HEK293 (cell line): ENCODE data around the gene IL15RA.

ENCODE experiments used
- CTCF ChIA-PET: fragments of 350-600 bp; formaldehyde crosslinking; extraction: SDS; loops from one replicate; lab custom pipeline; 2021; ENCODE audit warnings: antibody characterized with exemption; lab: Yijun Ruan, JAX
- POLR2A ChIA-PET: fragments of 300-600 bp; formaldehyde crosslinking; extraction: SDS; loops from one replicate; lab custom pipeline; 2020; ENCODE audit warnings: antibody characterized with exemption, inconsistent platforms; lab: Yijun Ruan, JAX
- H3K27ac ChIP-seq: fragments of 200-500 bp; sonication (Bioruptor generic); 2 replicates; pipeline ENCODE4 v1.5.1; 2014; ENCODE audit warnings: low read depth, low read length, control low read depth, inconsistent platforms; ENCODE audit errors: extremely low read depth
- H3K36me3 ChIP-seq, 2 experiments: fragments of 200-500 bp in 1 of 2; sonication (Bioruptor generic) in 1 of 2; 1 replicate in 1 of 2; 2 replicates in 1 of 2; pipeline ENCODE4 v1.5.1; 2014 to 2017; ENCODE audit warnings: inconsistent platforms in 2 of 2, low read length in 2 of 2; ENCODE audit not compliant: control insufficient read depth in 2 of 2, insufficient read depth in 1 of 2
- H3K4me1 ChIP-seq: fragments of 200-500 bp; sonication (Bioruptor generic); 2 replicates; pipeline ENCODE4 v1.5.1; 2014; ENCODE audit warnings: mild to moderate bottlenecking, low read length, inconsistent platforms; ENCODE audit not compliant: control insufficient read depth, insufficient read depth
- H3K4me3 ChIP-seq: 2 replicates; pipeline ENCODE4 v1.5.1; 2011; ENCODE audit warnings: low read depth, mild to moderate bottlenecking, control low read depth, low read length, moderate library complexity
- H3K9me3 ChIP-seq: fragments of 200-500 bp; sonication (Bioruptor generic); 2 replicates; pipeline ENCODE4 v1.5.1; 2014; ENCODE audit warnings: low read depth, low read length, inconsistent platforms; ENCODE audit not compliant: control insufficient read depth, insufficient read depth
- KLF1 ChIP-seq: fragments of 450-650 bp; formaldehyde crosslinking; IDR thresholded peaks from 2 replicates; pipeline ENCODE4 v1.5.1; 2016; ENCODE audit warnings: missing biosample characterization, missing genetic modification characterization
- MZF1 ChIP-seq: fragments of 450-650 bp; formaldehyde crosslinking; IDR thresholded peaks from 2 replicates; pipeline ENCODE4 v1.5.1; 2017; ENCODE audit warnings: missing biosample characterization, missing genetic modification characterization, borderline replicate concordance
- OSR2 ChIP-seq: fragments of 450-650 bp; formaldehyde crosslinking; IDR thresholded peaks from 2 replicates; pipeline ENCODE4 v1.5.1; 2016; ENCODE audit warnings: missing biosample characterization, missing genetic modification characterization
- TCF7L2 ChIP-seq: IDR thresholded peaks from 2 replicates; pipeline ENCODE4 v1.6.1; 2011; ENCODE audit warnings: low read depth, mild to moderate bottlenecking, inconsistent platforms, low read length, moderate library complexity, borderline replicate concordance
- ZEB2 ChIP-seq: fragments of 450-650 bp; formaldehyde crosslinking; IDR thresholded peaks from 2 replicates; pipeline ENCODE4 v1.5.1; 2016; ENCODE audit warnings: missing biosample characterization, missing genetic modification characterization
- ZNF10 ChIP-seq: fragments of 450-650 bp; formaldehyde crosslinking; IDR thresholded peaks from 2 replicates; pipeline ENCODE4 v1.5.1; 2017; ENCODE audit warnings: missing biosample characterization, missing genetic modification characterization
- ZNF114 ChIP-seq: fragments of 450-650 bp; formaldehyde crosslinking; IDR thresholded peaks from 2 replicates; pipeline ENCODE4 v1.5.0; 2017; ENCODE audit warnings: missing biosample characterization, missing genetic modification characterization
- ZNF140 ChIP-seq: fragments of 450-650 bp; formaldehyde crosslinking; IDR thresholded peaks from 2 replicates; pipeline ENCODE4 v1.5.1; 2016; ENCODE audit warnings: missing biosample characterization, missing genetic modification characterization
- ZNF23 ChIP-seq: fragments of 450-650 bp; formaldehyde crosslinking; IDR thresholded peaks from 2 replicates; pipeline ENCODE4 v1.5.1; 2016; ENCODE audit warnings: missing biosample characterization, missing genetic modification characterization, borderline replicate concordance
- ZNF335 ChIP-seq: fragments of 450-650 bp; formaldehyde crosslinking; conservative IDR thresholded peaks from 2 replicates; pipeline ENCODE4 v1.5.1; 2016; ENCODE audit warnings: missing biosample characterization, missing genetic modification characterization
- ZNF37A ChIP-seq: fragments of 450-650 bp; IDR thresholded peaks from 2 replicates; pipeline ENCODE4 v1.5.1; 2018; ENCODE audit warnings: missing biosample characterization, missing genetic modification characterization
- ZNF423 ChIP-seq: fragments of 450-650 bp; formaldehyde crosslinking; IDR thresholded peaks from 2 replicates; pipeline ENCODE4 v1.5.1; 2016; ENCODE audit warnings: missing biosample characterization, missing genetic modification characterization
- ZNF549 ChIP-seq: fragments of 450-650 bp; IDR thresholded peaks from 2 replicates; pipeline ENCODE4 v1.5.1; 2018; ENCODE audit warnings: missing biosample characterization, missing genetic modification characterization, mild to moderate bottlenecking, inconsistent platforms, moderate library complexity
- ZNF558 ChIP-seq: fragments of 450-650 bp; formaldehyde crosslinking; IDR thresholded peaks from 2 replicates; pipeline ENCODE4 v1.5.1; 2016; ENCODE audit warnings: missing biosample characterization, missing genetic modification characterization
- ZNF677 ChIP-seq: fragments of 450-650 bp; IDR thresholded peaks from 2 replicates; pipeline ENCODE4 v1.5.0; 2018; ENCODE audit warnings: missing biosample characterization, mild to moderate bottlenecking, missing genetic modification characterization, moderate library complexity
- ZNF747 ChIP-seq: fragments of 450-650 bp; formaldehyde crosslinking; IDR thresholded peaks from 2 replicates; pipeline ENCODE4 v1.5.1; 2016; ENCODE audit warnings: missing biosample characterization, missing genetic modification characterization
- ZNF791 ChIP-seq: fragments of 450-650 bp; formaldehyde crosslinking; IDR thresholded peaks from 2 replicates; pipeline ENCODE4 v1.5.1; 2016; ENCODE audit warnings: missing biosample characterization, missing genetic modification characterization
- ZNF792 ChIP-seq: fragments of 450-650 bp; formaldehyde crosslinking; IDR thresholded peaks from 2 replicates; pipeline ENCODE4 v1.5.1; 2016; ENCODE audit warnings: missing biosample characterization, missing genetic modification characterization
- TF ChIP-seq, protein P1 (sequence below): fragments of 450-650 bp; formaldehyde crosslinking; IDR thresholded peaks from 2 replicates; pipeline ENCODE4 v1.5.0; 2017; ENCODE audit warnings: missing biosample characterization, missing genetic modification characterization, borderline replicate concordance
- TF ChIP-seq, protein P2 (sequence below): fragments of 450-650 bp; formaldehyde crosslinking; IDR thresholded peaks from 2 replicates; pipeline ENCODE4 v1.5.1; 2016; ENCODE audit warnings: missing biosample characterization, missing genetic modification characterization
- TF ChIP-seq, protein P3 (sequence below): fragments of 450-650 bp; formaldehyde crosslinking; IDR thresholded peaks from 2 replicates; pipeline ENCODE4 v1.5.1; 2016; ENCODE audit warnings: missing biosample characterization, missing genetic modification characterization
- TF ChIP-seq, protein P4 (sequence below): fragments of 450-650 bp; formaldehyde crosslinking; IDR thresholded peaks from 2 replicates; pipeline ENCODE4 v1.5.1; 2016; ENCODE audit warnings: missing biosample characterization, missing genetic modification characterization
- TF ChIP-seq, protein P5 (sequence below): fragments of 450-650 bp; formaldehyde crosslinking; IDR thresholded peaks from 2 replicates; pipeline ENCODE4 v1.5.1; 2017; ENCODE audit warnings: missing biosample characterization, missing genetic modification characterization

Gene IL15RA

DNA sequence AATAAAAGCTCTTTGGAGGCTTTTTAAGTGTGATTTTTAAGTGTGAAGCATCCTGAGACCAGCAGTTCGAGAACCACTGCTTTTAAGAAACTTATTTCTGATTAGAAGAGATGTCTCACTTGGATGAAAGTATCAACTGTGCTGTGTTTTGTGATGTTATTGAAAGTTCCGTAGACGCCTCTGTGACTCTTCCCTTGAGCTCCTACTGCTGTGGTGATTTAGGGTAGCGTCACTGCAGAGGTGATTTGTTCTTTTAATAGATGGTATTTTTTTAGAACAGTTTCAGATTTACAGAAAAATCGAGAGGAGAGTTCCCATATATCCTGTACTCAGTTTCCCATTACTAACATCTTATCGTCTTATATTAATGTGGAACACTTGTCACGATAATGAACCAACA, 57.8 kb downstream of the IL15RA start:
- TF ChIP-seq, protein P1, sequence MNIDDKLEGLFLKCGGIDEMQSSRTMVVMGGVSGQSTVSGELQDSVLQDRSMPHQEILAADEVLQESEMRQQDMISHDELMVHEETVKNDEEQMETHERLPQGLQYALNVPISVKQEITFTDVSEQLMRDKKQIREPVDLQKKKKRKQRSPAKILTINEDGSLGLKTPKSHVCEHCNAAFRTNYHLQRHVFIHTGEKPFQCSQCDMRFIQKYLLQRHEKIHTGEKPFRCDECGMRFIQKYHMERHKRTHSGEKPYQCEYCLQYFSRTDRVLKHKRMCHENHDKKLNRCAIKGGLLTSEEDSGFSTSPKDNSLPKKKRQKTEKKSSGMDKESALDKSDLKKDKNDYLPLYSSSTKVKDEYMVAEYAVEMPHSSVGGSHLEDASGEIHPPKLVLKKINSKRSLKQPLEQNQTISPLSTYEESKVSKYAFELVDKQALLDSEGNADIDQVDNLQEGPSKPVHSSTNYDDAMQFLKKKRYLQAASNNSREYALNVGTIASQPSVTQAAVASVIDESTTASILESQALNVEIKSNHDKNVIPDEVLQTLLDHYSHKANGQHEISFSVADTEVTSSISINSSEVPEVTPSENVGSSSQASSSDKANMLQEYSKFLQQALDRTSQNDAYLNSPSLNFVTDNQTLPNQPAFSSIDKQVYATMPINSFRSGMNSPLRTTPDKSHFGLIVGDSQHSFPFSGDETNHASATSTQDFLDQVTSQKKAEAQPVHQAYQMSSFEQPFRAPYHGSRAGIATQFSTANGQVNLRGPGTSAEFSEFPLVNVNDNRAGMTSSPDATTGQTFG (tag by site-specific recombination) = no peak
- no peak for TF ChIP-seq ZNF37A (tag by site-specific recombination)
- no peak for TF ChIP-seq OSR2
- no peak for TF ChIP-seq MZF1
- POLR2A ChIA-PET = no interaction called here
- Histone ChIP-seq H3K9me3 (no peaks in the 10 kb centered on the region), H3K36me3 (peaks cover 47 to 98% of the 10 kb centered on the region in 2 experiments), H3K27ac (no peak overlapping the region), H3K4me1 (no peaks in the 10 kb centered on the region), H3K4me3 (no peak overlapping the region)
- CTCF ChIA-PET = no interaction called here

DNA sequence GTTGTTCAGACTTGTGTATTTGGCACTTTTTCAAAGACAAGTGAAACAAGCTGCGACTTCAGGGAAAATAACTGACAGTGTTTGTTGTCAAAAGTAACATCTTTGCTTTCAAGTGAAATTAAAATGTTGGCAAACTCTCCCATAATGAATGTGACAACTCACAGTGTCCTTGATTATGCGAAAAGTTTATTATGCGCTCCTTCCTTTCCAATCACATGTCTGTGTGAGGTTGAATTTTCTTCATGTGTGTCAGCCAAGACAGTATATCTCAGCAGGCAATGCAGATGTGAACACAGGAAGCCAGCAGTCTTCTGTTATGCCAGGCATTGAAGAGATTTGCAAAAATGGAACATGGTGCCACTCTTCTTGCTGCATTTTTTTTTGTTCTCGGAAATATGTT, 58.6 kb downstream of the IL15RA start:
- Histone ChIP-seq H3K27ac (no peak overlapping the region), H3K4me1 (no peaks in the 10 kb centered on the region), H3K9me3 (no peaks in the 10 kb centered on the region), H3K36me3 (peaks cover 47 to 98% of the 10 kb centered on the region in 2 experiments), H3K4me3 (no peak overlapping the region)
- TF ChIP-seq, protein P2, sequence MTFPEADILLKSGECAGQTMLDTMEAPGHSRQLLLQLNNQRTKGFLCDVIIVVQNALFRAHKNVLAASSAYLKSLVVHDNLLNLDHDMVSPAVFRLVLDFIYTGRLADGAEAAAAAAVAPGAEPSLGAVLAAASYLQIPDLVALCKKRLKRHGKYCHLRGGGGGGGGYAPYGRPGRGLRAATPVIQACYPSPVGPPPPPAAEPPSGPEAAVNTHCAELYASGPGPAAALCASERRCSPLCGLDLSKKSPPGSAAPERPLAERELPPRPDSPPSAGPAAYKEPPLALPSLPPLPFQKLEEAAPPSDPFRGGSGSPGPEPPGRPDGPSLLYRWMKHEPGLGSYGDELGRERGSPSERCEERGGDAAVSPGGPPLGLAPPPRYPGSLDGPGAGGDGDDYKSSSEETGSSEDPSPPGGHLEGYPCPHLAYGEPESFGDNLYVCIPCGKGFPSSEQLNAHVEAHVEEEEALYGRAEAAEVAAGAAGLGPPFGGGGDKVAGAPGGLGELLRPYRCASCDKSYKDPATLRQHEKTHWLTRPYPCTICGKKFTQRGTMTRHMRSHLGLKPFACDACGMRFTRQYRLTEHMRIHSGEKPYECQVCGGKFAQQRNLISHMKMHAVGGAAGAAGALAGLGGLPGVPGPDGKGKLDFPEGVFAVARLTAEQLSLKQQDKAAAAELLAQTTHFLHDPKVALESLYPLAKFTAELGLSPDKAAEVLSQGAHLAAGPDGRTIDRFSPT (tag by site-specific recombination) = no peak
- no peak for TF ChIP-seq ZNF10
- CTCF ChIA-PET = no interaction called here
- POLR2A ChIA-PET = no interaction called here

DNA sequence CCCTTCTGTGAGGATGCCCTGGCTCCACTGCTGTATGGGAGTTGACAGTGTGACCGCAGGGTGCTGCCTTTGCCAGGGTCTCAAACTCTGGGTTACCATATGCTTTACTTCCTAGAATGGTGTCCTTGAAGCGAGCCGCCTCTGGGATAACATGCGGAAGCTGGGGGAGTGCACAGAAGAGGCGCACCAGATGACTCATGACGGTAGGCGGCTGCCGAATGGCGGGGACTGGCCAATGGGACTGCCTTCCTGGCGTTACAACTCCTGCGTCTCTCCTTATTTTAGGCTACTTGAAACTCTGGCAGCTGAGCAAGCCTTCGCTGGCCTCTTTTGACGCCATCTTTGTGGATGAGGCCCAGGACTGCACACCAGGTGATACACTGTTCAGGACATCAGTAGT, 60.0 kb downstream of the IL15RA start:
- Histone ChIP-seq H3K4me1 (no peaks in the 10 kb centered on the region), H3K36me3 (peaks cover 36 to 97% of the 10 kb centered on the region in 2 experiments), H3K27ac (no peak overlapping the region), H3K4me3 (no peak overlapping the region), H3K9me3 (no peaks in the 10 kb centered on the region)
- TF ChIP-seq ZNF747 (tag by site-specific recombination) (no peak), ZNF114 (no peak), ZNF335 (no peak), ZNF677 (tag by site-specific recombination) (no peak), ZNF792 (tag by site-specific recombination) (no peak), TCF7L2 (no peak), ZNF549 (tag by site-specific recombination) (no peak), ZNF423 (no peak), ZNF791 (tag by site-specific recombination) (no peak), ZNF23 (tag by site-specific recombination) (no peak), ZNF558 (tag by site-specific recombination) (no peak), KLF1 (tag by site-specific recombination) (no peak), ZEB2 (no peak), ZNF140 (tag by site-specific recombination) (no peak)
- TF ChIP-seq, protein P3, sequence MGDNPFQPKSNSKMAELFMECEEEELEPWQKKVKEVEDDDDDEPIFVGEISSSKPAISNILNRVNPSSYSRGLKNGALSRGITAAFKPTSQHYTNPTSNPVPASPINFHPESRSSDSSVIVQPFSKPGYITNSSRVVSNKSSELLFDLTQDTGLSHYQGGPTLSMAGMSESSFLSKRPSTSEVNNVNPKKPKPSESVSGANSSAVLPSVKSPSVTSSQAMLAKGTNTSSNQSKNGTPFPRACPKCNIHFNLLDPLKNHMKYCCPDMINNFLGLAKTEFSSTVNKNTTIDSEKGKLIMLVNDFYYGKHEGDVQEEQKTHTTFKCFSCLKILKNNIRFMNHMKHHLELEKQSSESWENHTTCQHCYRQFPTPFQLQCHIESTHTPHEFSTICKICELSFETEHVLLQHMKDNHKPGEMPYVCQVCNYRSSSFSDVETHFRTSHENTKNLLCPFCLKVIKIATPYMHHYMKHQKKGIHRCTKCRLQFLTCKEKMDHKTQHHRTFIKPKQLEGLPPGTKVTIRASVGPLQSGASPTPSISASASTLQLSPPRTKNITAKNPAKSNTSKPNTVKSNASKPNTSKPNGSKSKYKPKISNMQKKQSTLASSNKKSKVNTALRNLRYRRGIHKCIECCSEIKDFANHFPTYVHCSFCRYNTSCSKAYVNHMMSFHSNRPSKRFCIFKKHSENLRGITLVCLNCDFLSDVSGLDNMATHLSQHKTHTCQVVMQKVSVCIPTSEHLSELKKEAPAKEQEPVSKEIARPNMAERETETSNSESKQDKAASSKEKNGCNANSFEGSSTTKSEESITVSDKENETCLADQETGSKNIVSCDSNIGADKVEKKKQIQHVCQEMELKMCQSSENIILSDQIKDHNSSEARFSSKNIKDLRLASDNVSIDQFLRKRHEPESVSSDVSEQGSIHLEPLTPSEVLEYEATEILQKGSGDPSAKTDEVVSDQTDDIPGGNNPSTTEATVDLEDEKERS (tag by site-specific recombination) = no peak
- TF ChIP-seq, protein P4, sequence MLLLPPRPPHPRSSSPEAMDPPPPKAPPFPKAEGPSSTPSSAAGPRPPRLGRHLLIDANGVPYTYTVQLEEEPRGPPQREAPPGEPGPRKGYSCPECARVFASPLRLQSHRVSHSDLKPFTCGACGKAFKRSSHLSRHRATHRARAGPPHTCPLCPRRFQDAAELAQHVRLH = no peak
- TF ChIP-seq, protein P5, sequence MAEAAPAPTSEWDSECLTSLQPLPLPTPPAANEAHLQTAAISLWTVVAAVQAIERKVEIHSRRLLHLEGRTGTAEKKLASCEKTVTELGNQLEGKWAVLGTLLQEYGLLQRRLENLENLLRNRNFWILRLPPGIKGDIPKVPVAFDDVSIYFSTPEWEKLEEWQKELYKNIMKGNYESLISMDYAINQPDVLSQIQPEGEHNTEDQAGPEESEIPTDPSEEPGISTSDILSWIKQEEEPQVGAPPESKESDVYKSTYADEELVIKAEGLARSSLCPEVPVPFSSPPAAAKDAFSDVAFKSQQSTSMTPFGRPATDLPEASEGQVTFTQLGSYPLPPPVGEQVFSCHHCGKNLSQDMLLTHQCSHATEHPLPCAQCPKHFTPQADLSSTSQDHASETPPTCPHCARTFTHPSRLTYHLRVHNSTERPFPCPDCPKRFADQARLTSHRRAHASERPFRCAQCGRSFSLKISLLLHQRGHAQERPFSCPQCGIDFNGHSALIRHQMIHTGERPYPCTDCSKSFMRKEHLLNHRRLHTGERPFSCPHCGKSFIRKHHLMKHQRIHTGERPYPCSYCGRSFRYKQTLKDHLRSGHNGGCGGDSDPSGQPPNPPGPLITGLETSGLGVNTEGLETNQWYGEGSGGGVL (tag by site-specific recombination) = no peak
- POLR2A ChIA-PET = no interaction called here
- CTCF ChIA-PET = no interaction called here
